IPS DF 4.7 (cell line): ENCODE measurements around the gene HSD17B12.

Experiments used
- DNase-seq: peaks from one replicate; pipeline ENCODE4 v3.0.0-alpha.2; 2013; ENCODE audit warnings: low spot score; ENCODE audit errors: extremely low read depth

Gene HSD17B12

DNA sequence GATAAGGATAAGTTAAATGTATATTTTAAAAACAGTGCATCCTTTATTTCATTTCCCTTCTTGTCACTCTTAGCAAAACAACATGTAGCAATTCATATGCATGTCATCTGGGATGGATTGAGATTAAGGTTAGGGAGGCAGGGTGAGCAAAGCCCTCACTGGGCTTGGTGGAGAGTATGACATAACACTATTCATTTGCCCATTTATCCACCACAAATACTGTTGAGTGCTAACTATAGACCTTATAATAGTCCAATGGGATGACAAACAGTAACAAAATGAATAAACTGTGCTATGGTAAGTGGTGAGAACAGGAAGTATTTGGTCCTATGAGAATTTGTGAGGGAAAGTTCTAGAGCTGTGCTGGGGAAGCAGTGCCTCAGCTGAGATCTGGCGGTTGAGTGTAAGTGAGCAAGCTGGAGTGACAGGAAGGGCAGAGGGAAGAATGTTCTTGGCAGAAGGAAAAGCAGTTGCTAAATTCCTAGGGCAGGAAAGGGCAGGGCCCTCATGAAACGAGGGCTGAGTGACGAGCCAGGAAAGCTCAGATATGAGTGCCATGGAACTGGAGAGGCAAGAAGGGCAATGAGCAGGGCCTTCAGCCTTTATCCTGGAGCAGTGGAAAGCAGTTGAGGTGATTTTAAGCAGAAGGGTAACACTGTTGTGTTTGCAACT, 6.7 kb downstream of the HSD17B12 start:
- no peak for DNase-seq

DNA sequence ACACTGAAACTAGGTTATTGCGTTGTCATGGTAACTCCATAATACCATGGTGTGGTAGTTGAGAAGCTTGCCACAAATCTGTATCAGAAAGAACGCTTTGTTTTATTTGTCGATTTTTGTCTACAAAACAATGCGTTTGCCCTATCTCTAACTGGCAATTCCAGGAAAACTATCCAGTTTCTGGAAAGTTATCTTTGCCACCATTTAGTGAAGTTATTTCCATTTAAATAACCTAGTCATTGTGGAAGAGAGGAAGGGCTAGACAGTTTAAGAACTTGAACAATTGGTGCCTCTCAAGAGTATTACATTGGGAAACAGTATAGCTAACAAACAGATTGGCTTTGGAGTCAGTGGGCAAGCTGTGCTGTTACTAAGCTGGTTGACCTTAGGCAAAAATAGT, 7.9 kb downstream of the HSD17B12 start:
- no peak for DNase-seq

DNA sequence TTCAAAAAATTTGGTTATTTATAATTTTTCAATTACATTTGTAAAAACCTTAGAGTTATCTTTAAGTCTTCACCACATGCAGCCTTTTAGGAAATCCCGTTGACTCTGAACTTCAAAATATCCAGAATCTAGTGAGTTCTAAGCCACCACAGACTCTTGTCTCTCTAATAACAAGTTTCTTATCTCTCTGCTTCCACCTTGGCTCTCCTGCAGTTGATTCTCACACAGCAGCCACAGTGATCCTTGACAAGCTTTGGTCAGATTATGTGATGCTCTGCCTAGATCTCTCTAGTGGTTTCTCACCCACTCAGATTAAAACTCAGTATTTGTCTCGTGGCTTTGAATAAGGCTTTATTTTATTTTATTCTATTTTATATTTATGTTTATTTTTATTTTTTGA, 8.6 kb downstream of the HSD17B12 start:
- DNase-seq = no peak

DNA sequence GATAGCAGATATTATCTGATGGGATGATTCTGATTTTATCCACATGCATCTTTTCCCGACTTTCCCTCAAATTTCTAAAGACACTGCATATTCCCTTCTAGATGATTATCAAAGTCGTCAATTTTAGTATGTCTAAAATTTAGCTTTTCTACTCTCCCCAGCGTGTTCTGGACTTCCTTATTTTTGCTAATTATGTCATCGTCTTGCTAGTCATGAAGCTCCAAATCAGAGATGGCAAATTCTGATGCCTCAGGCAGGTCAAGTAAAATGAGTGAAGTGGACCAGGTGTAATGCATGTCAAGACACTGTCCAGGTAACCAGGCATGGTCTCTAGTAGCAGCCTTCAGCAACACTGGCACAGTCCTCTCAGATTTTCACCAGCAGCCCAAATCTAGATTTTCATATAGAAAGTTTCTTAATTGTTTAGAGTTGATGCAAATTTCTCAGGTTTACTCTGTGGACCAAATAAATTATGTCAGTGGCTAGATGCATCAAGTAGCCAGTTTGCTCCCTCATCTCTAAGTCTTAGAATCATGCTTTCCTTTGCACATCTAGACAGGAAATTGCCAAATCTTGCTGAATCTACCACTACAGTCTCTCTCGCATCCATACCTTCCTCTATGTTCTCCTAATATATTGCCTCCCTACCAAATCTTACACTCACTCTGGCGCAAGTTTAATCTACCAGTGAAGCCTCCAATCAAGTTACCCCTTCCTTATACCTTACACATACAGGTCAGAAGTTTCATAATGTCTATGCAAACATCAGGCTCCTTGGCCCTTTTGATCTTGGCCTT, 10.6 kb downstream of the HSD17B12 start:
- DNase-seq = no peak

DNA sequence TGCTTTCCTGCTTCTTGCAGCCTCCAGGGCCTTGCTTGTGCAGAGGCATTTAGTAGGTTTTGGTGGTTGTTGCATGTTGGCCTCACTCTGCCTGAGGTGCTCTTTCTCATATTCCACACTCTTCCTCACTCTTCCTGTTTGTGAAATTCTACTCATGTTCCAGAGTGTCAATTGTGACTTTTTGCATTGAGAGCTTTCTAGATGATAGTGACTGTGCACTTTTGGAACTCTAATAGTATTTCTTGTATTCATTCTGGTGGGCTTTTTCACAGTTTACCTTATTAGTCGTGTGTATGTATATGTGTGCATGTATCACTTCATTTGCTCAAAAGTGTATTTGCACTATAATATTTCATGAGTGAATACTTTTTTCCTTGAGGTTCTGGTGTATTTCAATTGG, 11.3 kb downstream of the HSD17B12 start:
- DNase-seq = no peak

DNA sequence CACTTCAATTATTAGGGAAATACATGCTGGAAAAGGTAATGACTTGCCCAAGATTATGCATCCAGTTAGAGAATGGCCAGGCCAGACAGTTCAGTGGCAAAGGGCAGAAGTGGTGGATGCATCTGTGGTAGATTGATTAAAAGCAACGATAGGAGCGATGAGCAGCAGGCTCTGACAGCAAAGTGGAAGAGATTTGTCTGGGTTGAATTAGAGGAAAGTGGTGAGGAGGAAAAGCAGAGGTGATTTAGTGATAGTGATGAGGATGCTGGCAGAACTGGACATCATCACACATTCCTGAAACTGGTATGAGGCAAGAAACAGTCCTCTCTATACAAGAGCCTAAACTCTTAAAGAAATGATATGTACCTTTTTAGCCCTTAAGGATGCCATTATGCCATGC, 12.5 kb downstream of the HSD17B12 start:
- DNase-seq = no peak

DNA sequence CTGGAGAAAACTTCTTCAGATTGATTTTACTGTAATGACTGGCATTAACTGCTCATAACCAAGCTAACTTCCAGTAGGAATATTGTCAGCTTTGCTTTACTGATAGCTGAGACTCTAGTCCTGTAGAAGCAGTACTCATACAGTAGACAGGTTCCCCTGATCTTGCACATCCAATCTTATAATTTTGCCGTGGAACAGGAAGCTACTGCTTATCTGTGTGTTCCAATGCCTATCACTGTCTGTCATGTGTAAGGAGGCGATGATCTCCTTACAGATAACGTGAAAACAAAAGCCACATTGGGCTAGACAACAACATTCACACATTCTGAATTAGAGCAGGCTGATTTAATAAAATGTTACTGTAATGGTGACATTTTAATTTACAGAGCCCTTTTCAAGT, 13.2 kb downstream of the HSD17B12 start:
- no peak for DNase-seq

DNA sequence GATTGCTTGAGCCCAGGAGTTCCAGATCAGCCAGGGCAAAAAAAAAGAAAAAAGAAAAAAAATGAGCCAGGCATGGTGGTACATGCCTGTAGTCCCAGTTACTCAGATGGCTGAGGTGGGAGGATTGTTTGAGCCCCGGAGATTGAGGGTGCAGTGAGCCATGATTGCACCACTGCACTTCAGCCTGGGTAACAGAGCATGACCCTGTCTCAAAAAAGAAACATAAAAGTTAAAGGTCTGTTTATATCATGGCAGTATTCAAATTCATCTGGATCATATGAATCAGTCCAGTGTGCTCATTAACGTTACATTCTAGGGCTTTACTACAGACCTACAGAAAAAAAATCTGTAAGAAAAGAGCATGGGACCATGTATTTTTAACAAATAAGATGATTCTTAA, 13.9 kb downstream of the HSD17B12 start:
- no peak for DNase-seq

DNA sequence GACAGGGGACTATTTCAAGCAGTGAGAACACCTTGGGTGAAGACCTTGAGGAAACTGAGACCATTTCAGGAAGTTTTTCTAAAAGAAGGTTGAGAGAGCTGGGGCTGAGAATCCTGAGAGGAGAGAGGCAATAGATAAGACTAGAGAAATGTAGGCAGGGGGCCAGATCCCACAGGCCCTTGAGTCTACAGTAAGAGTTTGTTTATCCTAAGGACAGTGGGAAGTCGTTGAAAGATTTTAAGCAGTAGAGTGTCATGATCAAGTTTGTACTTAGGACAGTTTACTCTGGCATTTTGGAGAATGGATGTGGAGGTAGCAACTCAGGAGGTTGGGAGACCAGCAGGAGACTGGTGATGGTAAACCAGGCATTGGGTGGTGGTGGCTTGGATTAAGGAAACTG, 17.1 kb downstream of the HSD17B12 start:
- DNase-seq = no peak

DNA sequence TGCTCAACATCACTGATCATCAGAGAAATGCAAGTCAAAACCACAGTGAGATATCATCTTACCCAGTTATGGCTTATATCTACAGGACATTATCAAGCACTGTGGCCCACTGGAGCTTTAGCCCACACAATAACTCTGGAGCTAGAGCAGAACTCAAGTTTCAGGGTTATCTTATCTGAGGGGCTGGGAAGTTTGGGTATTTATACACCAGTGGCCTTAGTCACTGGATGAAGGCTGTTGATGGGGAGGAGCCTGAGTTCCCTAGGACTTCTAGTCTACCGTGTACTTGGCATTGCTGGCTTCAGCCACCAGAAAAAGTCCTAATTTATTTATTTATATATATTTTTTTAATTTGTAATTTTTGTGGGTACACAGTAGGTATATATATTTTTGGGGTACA, 19.3 kb downstream of the HSD17B12 start:
- DNase-seq = no peak

DNA sequence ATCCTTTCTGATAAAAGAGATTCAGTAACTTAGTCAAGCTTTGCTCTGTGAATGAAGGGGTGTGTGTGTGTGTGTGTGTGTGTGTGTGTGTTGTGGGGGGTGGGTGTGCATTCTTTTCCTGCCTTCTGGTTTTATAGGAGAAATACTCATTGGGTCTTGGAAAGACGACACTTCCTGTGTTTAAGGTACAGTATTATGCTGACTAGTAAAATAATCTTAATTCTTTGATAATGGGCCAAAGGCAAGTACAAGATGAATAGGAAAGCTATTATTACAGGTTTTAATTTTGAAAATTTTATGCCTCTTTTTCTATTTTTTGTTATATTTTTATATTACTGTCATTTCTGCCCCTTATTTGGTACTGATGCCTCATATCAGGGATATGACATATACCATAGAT, 26.1 kb downstream of the HSD17B12 start:
- no peak for DNase-seq

DNA sequence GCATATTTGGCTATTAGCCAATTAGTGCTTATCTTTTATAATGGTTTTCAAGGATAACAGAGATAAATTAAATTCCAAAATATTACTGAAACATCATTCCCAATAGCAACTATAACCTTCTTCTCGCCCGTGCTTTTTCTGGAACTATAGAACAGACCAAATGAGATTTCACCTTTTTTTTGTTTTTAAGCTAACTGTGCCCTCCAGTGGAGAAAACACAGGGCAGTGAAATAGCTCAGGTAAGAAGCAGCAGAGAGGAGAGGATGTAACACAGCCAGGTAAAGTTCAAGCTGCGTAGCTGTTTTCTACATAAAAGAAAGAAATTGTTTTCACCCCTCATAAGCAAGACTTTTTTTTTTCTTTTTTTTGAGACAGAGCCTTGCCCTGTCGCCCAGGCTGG, 28.2 kb downstream of the HSD17B12 start:
- DNase-seq = no peak

DNA sequence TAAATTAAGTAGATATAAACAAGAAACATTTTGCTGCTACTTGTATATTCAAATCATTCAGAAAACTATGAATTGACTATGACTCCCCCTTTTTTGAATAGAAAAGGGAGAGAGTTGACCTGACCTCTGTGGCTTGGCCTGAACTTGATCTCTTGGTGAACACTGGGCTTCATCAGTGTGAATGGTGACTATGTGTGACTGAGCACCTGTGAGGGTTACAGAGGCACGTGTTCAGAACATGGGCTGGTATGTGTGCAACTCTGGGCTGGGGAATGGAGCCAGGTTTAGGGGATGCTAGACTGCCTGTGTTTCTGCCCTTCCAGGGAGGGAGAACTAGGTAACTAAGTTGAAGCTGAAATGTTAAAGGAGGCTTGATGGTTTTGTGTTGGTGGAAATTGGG, 29.2 kb downstream of the HSD17B12 start:
- no peak for DNase-seq

DNA sequence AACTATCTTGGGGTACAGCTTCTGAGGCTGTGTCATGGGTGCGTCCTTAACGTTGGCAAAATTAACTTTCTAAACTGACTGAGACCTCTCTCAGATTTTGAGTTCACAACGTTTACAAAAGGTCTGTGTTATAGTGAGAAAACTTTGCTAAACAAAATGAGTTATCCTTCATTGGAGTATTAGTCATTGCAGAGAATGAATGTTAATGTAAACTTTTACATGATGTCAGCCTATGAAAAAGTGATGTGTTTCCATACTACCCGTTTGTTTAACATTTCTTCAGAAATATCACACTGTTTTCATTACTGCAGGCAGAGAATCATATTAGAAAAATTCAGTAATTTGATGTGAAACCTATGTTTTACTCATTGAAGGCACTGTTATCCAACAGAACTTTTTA, 32.1 kb downstream of the HSD17B12 start:
- no peak for DNase-seq

DNA sequence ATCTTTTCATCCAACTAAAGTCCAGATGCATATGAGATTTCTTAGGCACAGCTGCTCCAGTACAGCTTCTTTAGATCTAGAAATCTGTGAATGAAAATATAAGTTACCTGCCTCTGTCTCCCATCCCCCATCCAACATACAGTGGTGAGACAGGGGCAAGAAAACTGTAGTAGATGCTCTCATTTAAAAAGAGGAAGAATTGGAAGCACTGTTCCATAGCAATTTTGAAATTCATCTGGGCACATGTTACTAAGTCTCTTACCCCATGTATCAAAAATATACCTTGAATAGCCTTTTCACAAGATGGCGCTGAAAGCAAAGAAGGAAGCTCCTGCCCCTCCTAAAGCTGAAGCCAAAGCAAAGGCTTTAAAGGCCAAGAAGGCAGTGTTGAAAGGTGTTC, 37.8 kb downstream of the HSD17B12 start:
- no peak for DNase-seq

DNA sequence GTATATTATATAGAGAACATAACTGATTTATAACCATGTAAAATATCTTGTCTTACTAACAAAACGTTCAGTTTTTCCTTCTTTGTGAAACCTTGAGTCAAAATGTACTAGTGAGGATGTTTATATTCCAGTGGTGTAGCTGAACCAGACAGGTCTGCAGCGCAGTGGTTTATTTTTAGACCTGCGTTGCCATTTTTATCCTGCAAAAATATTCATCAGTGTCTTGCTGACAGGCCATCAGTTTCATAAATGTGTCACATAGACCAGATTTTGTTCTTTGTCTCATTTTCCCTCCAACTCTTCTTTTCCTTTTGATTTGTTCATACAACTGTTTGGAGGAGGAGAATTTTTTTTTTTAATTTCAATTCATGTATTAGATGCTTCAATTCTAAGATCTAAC, 43.1 kb downstream of the HSD17B12 start:
- DNase-seq = no peak

DNA sequence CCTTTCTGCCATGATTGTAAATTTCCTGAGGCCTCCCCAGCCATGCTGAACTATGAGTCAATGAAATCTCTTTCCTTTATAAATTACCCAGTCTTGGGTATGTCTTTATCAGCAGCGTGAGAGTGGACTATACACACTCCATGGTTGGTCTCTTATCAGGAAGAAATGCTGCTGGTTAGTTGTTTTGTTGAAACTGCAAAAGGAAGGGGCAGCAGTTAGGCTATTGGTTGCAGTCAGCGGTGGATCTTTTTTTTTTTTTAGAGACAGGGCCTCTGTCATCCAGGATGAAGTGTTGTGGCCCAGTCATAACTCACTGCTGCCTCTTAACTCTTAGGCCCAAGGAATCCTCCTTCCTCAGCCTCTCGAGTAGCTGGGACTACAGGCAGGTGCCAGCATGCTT, 51.7 kb downstream of the HSD17B12 start:
- no peak for DNase-seq

DNA sequence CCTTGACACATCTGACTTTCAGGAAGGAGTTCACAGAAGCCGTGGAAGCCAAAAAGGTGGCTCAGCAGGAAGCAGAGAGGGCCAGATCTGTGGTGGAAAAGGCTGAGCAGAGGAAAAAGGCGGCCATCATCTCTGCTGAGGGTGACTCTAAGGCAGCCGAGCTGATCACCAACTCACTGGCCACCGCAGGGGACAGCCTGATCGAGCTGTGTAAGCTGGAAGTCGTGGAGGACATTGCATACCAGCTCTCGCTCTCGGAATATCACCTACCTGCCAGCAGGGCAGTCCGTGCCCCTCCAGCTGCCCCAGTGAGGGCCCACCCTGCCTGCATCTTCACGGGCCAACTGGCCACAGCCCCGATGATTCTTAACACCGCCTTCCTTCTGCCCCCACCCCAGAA, 53.7 kb downstream of the HSD17B12 start:
- DNase-seq = no peak

DNA sequence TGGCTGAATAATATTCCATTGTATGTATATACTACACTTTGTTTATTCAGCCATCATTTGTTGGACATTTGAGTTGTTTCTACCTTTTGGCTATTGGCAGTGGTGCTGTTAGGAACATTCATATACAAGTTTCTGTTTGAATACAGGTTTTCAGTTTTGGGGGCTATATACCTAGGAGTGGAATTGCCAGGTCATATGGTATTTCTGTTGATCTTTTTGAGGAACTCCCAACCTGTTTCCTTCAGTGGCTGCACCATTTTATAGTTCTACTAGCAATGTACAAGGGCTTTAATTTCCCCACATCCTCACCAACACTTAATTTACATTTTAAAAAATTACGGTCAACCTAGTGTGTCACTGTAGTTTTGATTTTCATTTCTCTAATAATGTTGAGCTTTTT, 54.6 kb downstream of the HSD17B12 start:
- no peak for DNase-seq

DNA sequence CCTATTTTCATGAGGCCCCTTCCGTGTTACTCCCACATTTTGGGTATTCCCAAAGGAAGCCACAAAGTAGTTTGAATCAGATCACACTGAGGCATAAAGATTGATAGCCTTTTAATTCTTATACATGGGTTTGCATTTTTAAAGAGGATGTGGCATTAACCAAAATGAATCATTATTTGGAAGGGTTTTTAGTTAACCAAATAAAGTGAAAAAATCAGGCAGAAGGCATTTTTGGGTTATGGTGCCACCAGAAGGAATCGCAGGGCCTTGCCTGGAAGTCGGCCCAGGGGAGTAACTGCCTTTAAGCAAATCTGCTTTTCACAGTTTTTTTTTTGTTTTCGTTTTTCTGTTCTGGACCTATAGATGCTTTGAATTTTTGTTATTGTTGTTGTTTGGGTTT, 55.4 kb downstream of the HSD17B12 start:
- no peak for DNase-seq

DNA sequence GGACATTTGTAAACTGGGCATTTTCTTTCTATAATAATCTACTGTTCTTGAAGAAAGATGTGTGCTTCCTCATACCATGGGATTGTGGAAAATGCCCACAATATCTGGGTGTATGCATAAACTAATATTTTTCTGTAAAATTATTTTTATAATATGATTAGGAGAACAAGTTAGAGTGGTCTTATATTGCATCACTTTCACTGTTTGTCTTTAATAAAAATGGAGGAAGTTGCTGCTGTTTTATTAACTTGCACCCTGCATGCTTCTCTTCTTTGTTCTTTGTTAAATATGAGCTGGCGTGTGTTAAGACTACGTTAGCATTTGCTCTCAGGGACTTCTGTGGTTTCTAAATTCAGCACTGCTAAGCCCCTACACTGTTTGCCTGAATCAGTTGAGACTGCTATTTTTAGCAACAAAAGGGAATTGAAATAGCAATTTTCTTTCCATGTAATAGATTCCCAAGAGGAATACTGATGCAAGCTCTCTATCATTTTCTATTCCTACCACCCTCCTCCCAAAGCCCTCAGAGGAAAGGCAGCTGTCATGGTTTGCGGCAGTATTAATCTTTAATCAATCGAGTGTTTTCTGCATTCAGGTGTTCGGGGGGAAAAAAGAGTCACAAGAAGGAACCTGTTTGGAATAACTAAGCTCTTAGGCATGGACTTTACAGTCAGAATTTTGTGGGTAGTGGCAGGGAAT, 56.1 kb downstream of the HSD17B12 start:
- DNase-seq = no peak

DNA sequence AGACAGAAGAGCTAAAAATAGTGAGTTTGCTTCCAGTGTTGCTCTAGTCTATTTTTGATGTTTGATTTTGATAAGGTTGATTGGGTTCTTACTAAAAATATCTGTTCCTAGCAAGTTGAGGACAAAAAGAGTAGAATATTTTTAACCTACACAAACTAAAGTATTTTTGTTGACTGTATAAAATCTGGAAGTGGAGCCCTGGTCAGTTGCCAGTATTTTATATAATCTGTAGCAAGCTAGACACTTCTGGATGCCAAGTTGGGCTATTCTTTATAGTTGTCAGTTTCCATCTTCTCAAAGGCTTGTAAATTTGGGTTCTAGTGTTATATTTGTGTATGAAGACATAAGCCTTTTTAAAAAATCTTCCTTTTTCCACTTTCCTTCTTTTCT, 56.7 kb downstream of the HSD17B12 start:
- no peak for DNase-seq
